Panc1 (cell line): ENCODE measurements around the gene SLCO3A1. TPM values are rescaled to one million over a fixed set of nuclear protein-coding genes. Genes with fewer than 3 reads are reported as not detected.

Source experiments
- ATAC-seq: fragments of 200-7000 bp; cut with Tn5 transposase; 2 replicates; pipeline ENCODE4 v1.9.1; 2020; ENCODE audit warnings: mild to moderate bottlenecking, moderate library complexity
- BruUV-seq: library from RNA; stranded (reverse); fragments of 400-500 nt; replicated peaks from 2 replicates; lab custom pipeline; 2021; lab: Mats Ljungman, UMichigan
- CTCF ChIA-PET: fragments of 300-600 bp; sonication (Branson Sonifier 250); formaldehyde crosslinking; loops from one replicate; lab custom pipeline; 2022; ENCODE audit warnings: antibody characterized with exemption; lab: Charles Lee
- POLR2A ChIA-PET: fragments of 300-600 bp; sonication (Branson Sonifier 250); formaldehyde crosslinking; loops from one replicate; lab custom pipeline; 2022; ENCODE audit warnings: antibody characterized with exemption; lab: Charles Lee
- DNase-seq: peaks from one replicate; pipeline ENCODE4 v3.0.0-alpha.2; 2010; ENCODE audit warnings: low read depth, low spot score
- H3K27ac ChIP-seq: 2 replicates; pipeline ENCODE4 v1.5.1; 2011; ENCODE audit warnings: mild to moderate bottlenecking, low read length, inconsistent platforms
- H3K27me3 ChIP-seq: fragments of 200-500 bp; sonication (Bioruptor generic); 2 replicates; pipeline ENCODE4 v1.6.0; 2014; ENCODE audit warnings: low read length, inconsistent platforms; ENCODE audit not compliant: control insufficient read depth, insufficient read depth
- H3K36me3 ChIP-seq: fragments of 200-500 bp; sonication (Bioruptor generic); 2 replicates; pipeline ENCODE4 v1.5.1; 2014; ENCODE audit warnings: inconsistent platforms, mild to moderate bottlenecking, low read length, moderate library complexity; ENCODE audit not compliant: control insufficient read depth, insufficient read depth
- H3K4me1 ChIP-seq: 2 replicates; pipeline ENCODE4 v1.5.1; 2011; ENCODE audit warnings: inconsistent platforms, mild to moderate bottlenecking, low read length, moderate library complexity; ENCODE audit not compliant: control insufficient read depth, insufficient read depth
- H3K4me3 ChIP-seq, 2 experiments: 2 replicates each; pipeline ENCODE4 v1.5.1; 2011 to 2012; ENCODE audit warnings: low read depth in 2 of 2, low read length in 2 of 2, mild to moderate bottlenecking in 2 of 2, inconsistent platforms in 1 of 2, moderate library complexity in 1 of 2
- H3K9me3 ChIP-seq: fragments of 200-500 bp; sonication (Bioruptor generic); 2 replicates; pipeline ENCODE4 v1.5.1; 2014; ENCODE audit warnings: low read depth, mild to moderate bottlenecking, inconsistent platforms, low read length, moderate library complexity; ENCODE audit not compliant: control insufficient read depth, insufficient read depth
- POLR2AphosphoS5 ChIP-seq: IDR thresholded peaks from 2 replicates; pipeline ENCODE4 v1.6.1; 2012; ENCODE audit warnings: mild to moderate bottlenecking, low read depth, low read length, moderate library complexity
- SIN3A ChIP-seq: IDR thresholded peaks from 2 replicates; pipeline ENCODE4 v1.6.1; 2012; ENCODE audit warnings: low read depth, mild to moderate bottlenecking, low read length, moderate library complexity, borderline replicate concordance; ENCODE audit not compliant: insufficient read depth
- TCF7L2 ChIP-seq: IDR thresholded peaks from 2 replicates; pipeline ENCODE4 v1.6.1; 2011; ENCODE audit warnings: mild to moderate bottlenecking, low read depth, low read length, inconsistent platforms
- in situ Hi-C: cut with HindIII; loops from 2 replicates; pipeline ENCODE4 v1.10.0; 2016; ENCODE audit warnings: low sequenced_read_pairs, low pct_unique_long_range_greater_than_20kb
- intact Hi-C: fragments of 100-400 bp; cut with micrococcal nuclease; formaldehyde crosslinking; loops from one replicate; pipeline ENCODE4 v1.10.0; 2022; ENCODE audit not compliant: unreplicated experiment
- total RNA-seq: library from RNA; stranded (reverse); gene quantifications from one replicate; pipeline ENCODE4 v1.2.1, GENCODE V29; 2021; ENCODE audit not compliant: unreplicated experiment
- TF ChIP-seq, protein P1 (sequence below), 2 experiments: IDR thresholded peaks; 2 replicates each; pipeline ENCODE4 v1.6.1; 2011 to 2012; ENCODE audit warnings: low read depth in 2 of 2, control low read depth in 1 of 2, low read length in 1 of 2, mild to moderate bottlenecking in 1 of 2, moderate library complexity in 1 of 2; ENCODE audit not compliant: insufficient read depth in 1 of 2
- TF ChIP-seq, protein P2 (sequence below): fragments of 450-650 bp; IDR thresholded peaks from 2 replicates; pipeline ENCODE4 v1.5.1; 2017; ENCODE audit warnings: mild to moderate bottlenecking

The SLCO3A1 gene
- total RNA-seq, 1 experiment from 2014 or later: 20.6 TPM

DNA sequence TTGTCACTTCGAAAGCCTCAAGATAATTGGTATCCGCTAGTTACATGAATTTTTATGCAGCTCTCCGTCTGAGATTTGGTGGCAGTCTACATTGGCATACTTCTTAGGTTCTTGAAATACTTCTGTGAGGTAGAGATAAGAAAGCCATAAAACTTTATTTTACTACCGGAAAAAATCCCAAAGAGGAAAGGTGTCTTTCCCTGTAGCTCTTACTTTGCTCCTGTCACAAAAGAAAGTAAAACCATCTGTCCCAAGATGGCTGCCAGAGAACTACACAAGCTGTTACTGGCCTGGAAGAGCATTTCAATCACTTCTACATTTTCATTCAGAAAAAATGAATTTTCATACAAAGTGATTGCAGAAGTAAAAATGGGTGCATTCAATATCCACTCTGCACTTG lies 325.4 kb downstream of the SLCO3A1 start:
- H3K9me3 ChIP-seq: no peaks in the 10 kb centered on the region

DNA sequence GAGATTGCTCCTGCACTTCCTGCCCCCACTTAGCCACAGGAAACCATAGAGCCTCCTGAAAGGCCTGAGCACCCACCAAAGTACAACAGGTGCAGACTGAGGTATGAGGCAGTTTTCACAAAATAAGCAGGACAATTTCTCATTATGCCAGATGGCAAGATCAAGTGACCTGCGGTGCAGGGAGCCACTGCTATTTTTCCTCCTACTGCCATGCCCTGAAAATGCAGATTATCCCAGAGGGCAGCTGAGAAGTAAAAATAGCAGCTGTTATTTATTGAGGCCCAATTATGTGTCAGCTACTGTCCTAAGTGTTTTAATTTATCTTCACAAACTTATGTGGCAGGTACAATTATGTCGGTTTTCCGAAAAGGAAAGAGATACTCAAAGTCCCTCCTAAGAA lies 330.6 kb downstream of the SLCO3A1 start:
- in situ Hi-C loops: no loop called here
- CTCF ChIA-PET: no interaction called here
- no peak overlapping the region for H3K4me3 ChIP-seq
- no peak for DNase-seq
- H3K9me3 ChIP-seq: no peaks in the 10 kb centered on the region
- H3K36me3 ChIP-seq: no peaks in the 10 kb centered on the region
- intact Hi-C loops: no loop called here
- POLR2A ChIA-PET: no interaction called here
- no peaks in the 10 kb centered on the region for H3K4me1 ChIP-seq
- no peaks in the 10 kb centered on the region; the same call in 1 of the 2 replicates for H3K27me3 ChIP-seq
- BruUV-seq: no TSS peak
- H3K27ac ChIP-seq: no peak overlapping the region
- TF ChIP-seq, protein P1, sequence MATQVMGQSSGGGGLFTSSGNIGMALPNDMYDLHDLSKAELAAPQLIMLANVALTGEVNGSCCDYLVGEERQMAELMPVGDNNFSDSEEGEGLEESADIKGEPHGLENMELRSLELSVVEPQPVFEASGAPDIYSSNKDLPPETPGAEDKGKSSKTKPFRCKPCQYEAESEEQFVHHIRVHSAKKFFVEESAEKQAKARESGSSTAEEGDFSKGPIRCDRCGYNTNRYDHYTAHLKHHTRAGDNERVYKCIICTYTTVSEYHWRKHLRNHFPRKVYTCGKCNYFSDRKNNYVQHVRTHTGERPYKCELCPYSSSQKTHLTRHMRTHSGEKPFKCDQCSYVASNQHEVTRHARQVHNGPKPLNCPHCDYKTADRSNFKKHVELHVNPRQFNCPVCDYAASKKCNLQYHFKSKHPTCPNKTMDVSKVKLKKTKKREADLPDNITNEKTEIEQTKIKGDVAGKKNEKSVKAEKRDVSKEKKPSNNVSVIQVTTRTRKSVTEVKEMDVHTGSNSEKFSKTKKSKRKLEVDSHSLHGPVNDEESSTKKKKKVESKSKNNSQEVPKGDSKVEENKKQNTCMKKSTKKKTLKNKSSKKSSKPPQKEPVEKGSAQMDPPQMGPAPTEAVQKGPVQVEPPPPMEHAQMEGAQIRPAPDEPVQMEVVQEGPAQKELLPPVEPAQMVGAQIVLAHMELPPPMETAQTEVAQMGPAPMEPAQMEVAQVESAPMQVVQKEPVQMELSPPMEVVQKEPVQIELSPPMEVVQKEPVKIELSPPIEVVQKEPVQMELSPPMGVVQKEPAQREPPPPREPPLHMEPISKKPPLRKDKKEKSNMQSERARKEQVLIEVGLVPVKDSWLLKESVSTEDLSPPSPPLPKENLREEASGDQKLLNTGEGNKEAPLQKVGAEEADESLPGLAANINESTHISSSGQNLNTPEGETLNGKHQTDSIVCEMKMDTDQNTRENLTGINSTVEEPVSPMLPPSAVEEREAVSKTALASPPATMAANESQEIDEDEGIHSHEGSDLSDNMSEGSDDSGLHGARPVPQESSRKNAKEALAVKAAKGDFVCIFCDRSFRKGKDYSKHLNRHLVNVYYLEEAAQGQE (IDR thresholded peaks at IDR 0.05; ENCODE audit: insufficient read depth in 1 of 2, low read depth in 2 of 2, low read length in 1 of 2): no peak
- TF ChIP-seq SIN3A (no peak), TCF7L2 (no peak), POLR2AphosphoS5 (no peak)
- TF ChIP-seq, protein P2, sequence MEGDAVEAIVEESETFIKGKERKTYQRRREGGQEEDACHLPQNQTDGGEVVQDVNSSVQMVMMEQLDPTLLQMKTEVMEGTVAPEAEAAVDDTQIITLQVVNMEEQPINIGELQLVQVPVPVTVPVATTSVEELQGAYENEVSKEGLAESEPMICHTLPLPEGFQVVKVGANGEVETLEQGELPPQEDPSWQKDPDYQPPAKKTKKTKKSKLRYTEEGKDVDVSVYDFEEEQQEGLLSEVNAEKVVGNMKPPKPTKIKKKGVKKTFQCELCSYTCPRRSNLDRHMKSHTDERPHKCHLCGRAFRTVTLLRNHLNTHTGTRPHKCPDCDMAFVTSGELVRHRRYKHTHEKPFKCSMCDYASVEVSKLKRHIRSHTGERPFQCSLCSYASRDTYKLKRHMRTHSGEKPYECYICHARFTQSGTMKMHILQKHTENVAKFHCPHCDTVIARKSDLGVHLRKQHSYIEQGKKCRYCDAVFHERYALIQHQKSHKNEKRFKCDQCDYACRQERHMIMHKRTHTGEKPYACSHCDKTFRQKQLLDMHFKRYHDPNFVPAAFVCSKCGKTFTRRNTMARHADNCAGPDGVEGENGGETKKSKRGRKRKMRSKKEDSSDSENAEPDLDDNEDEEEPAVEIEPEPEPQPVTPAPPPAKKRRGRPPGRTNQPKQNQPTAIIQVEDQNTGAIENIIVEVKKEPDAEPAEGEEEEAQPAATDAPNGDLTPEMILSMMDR: no peak
- ATAC-seq: no peak

More for the DNA sequence above, 325.4 kb downstream of the SLCO3A1 start:
- CTCF ChIA-PET: no interaction called here
- POLR2A ChIA-PET: no interaction called here
- no peak for TF ChIP-seq POLR2AphosphoS5
- intact Hi-C loops (no loop called here), in situ Hi-C loops (no loop called here)
- no TSS peak for BruUV-seq
- Histone ChIP-seq H3K4me1 (no peaks in the 10 kb centered on the region), H3K36me3 (no peaks in the 10 kb centered on the region), H3K4me3 (no peak overlapping the region), H3K27ac (no peak overlapping the region), H3K27me3 (0 out of 2 replicates have a peak, but pooled peaks cover 2% of the 10 kb centered on the region)
- ATAC-seq (no peak), DNase-seq (no peak)

GRCh38 chr15:92184679-92185230 lies 331.2 kb downstream of the SLCO3A1 start:
- Histone ChIP-seq H3K27ac (no peak overlapping the region), H3K27me3 (no peaks in the 10 kb centered on the region; the same call in 1 of the 2 replicates), H3K9me3 (no peaks in the 10 kb centered on the region), H3K36me3 (no peaks in the 10 kb centered on the region), H3K4me3 (no peak overlapping the region), H3K4me1 (no peaks in the 10 kb centered on the region)
- ChIA-PET CTCF (no interaction called here), POLR2A (no interaction called here)
- ATAC-seq (no peak), DNase-seq (no peak)
- no TSS peak for BruUV-seq
- intact Hi-C loops: no loop called here
- in situ Hi-C loops: no loop called here
- TF ChIP-seq SIN3A: no peak
- no peak for TF ChIP-seq POLR2AphosphoS5
- TF ChIP-seq, protein P2: no peak
- TF ChIP-seq, protein P1 (IDR thresholded peaks at IDR 0.05; ENCODE audit: insufficient read depth in 1 of 2, low read depth in 2 of 2, low read length in 1 of 2): no peak
- TF ChIP-seq TCF7L2: no peak
